Measurements from ENCODE around the gene PLA1A.

Gene PLA1A

GRCh38 chr3:119664850-119665379, 67.2 kb downstream of the PLA1A start:
- in situ Hi-C loops (cut with HindIII; ENCODE audit: low sequenced_read_pairs) = no loop called here
- no peak for DNase-seq (ENCODE audit: low read depth, low spot score)
- TF ChIP-seq CTCF (IDR thresholded peaks at IDR 0.05; ENCODE audit: low read depth, low read length) = no peak
- no peak overlapping the region for H3K4me3 ChIP-seq (ENCODE audit: low read depth, low read length)

- no peak overlapping the region for H3K4me3 ChIP-seq (ENCODE audit: low read depth, low read length)
- no peak for TF ChIP-seq CTCF (IDR thresholded peaks at IDR 0.05; ENCODE audit: low read depth, low read length)
- in situ Hi-C loops (cut with HindIII; ENCODE audit: low sequenced_read_pairs) = no loop called here
- no peak for DNase-seq (ENCODE audit: low read depth, low spot score)
Measured at GRCh38 chr3:119665954-119666559, 68.4 kb downstream of the PLA1A start.

GRCh38 chr3:119669906-119670570, 72.4 kb downstream of the PLA1A start:
- no peak for TF ChIP-seq CTCF (IDR thresholded peaks at IDR 0.05; ENCODE audit: low read depth, low read length)
- in situ Hi-C loops (cut with HindIII; ENCODE audit: low sequenced_read_pairs) = no loop called here
- no peak overlapping the region for H3K4me3 ChIP-seq (ENCODE audit: low read depth, low read length)
- no peak for DNase-seq (ENCODE audit: low read depth, low spot score)

GRCh38 chr3:119672776-119673175, 75.1 kb downstream of the PLA1A start:
- no peak for TF ChIP-seq CTCF (IDR thresholded peaks at IDR 0.05; ENCODE audit: low read depth, low read length)
- in situ Hi-C loops (cut with HindIII; ENCODE audit: low sequenced_read_pairs) = no loop called here
- DNase-seq (ENCODE audit: low read depth, low spot score) = no peak
- H3K4me3 ChIP-seq (ENCODE audit: low read depth, low read length) = no peak overlapping the region

GRCh38 chr3:119673875-119674274, 76.2 kb downstream of the PLA1A start:
- no peak for DNase-seq (ENCODE audit: low read depth, low spot score)
- TF ChIP-seq CTCF (IDR thresholded peaks at IDR 0.05; ENCODE audit: low read depth, low read length) = no peak
- in situ Hi-C loops (cut with HindIII; ENCODE audit: low sequenced_read_pairs) = no loop called here
- no peak overlapping the region for H3K4me3 ChIP-seq (ENCODE audit: low read depth, low read length)

- no peak overlapping the region for H3K4me3 ChIP-seq (ENCODE audit: low read depth, low read length)
- in situ Hi-C loops (cut with HindIII; ENCODE audit: low sequenced_read_pairs) = no loop called here
- no peak for DNase-seq (ENCODE audit: low read depth, low spot score)
- TF ChIP-seq CTCF (IDR thresholded peaks at IDR 0.05; ENCODE audit: low read depth, low read length) = no peak
Measured at GRCh38 chr3:119675188-119675874, 77.6 kb downstream of the PLA1A start.

Data from astrocyte of the spinal cord (primary cell).